ENCODE results near the gene PTCD1.

PTCD1 gene

GRCh38 chr7:99438573-99439480, at the start of gene PTCD1, which contains the start of gene CPSF4:
Gene PTCD1 (minus strand): TSS chr7:99438798. CDS start chr7:99435242, 3,556 bp downstream.
Gene CPSF4 (plus strand): TSS chr7:99438943. CDS start chr7:99439083, 140 bp downstream.
- H3K4me3 ChIP-seq (ENCODE audit: low read depth, low read length), result peak within 1 kb of the TSS; percentile 100
- no peak for TF ChIP-seq CTCF (IDR thresholded peaks at IDR 0.05; ENCODE audit: borderline replicate concordance, insufficient read depth, low read depth, low read length)

- no peak overlapping the region for H3K4me3 ChIP-seq (ENCODE audit: low read depth, low read length)
- TF ChIP-seq CTCF (IDR thresholded peaks at IDR 0.05; ENCODE audit: borderline replicate concordance, insufficient read depth, low read depth, low read length), result no peak
These were observed 46.5 kb upstream of the PTCD1 start for GRCh38 chr7:99485094-99485493.

GRCh38 chr7:99478464-99479440, 40.2 kb upstream of the PTCD1 start:
- H3K4me3 ChIP-seq (ENCODE audit: low read depth, low read length), result no peak overlapping the region

GRCh38 chr7:99476107-99476506, 37.5 kb upstream of the PTCD1 start:
- no peak overlapping the region for H3K4me3 ChIP-seq (ENCODE audit: low read depth, low read length)
- TF ChIP-seq CTCF (IDR thresholded peaks at IDR 0.05; ENCODE audit: borderline replicate concordance, insufficient read depth, low read depth, low read length), result no peak

More at GRCh38 chr7:99478464-99479440, 40.2 kb upstream of the PTCD1 start:
- TF ChIP-seq CTCF (IDR thresholded peaks at IDR 0.05; ENCODE audit: borderline replicate concordance, insufficient read depth, low read depth, low read length), result no peak

- TF ChIP-seq CTCF (IDR thresholded peaks at IDR 0.05; ENCODE audit: borderline replicate concordance, insufficient read depth, low read depth, low read length), result no peak
- H3K4me3 ChIP-seq (ENCODE audit: low read depth, low read length), result peak overlapping the region; percentile 95
These were observed 34.7 kb upstream of the PTCD1 start for GRCh38 chr7:99473315-99473596.

- peak within 1 kb of the TSS; percentile 95 for H3K4me3 ChIP-seq (ENCODE audit: low read depth, low read length)
- no peak for TF ChIP-seq CTCF (IDR thresholded peaks at IDR 0.05; ENCODE audit: borderline replicate concordance, insufficient read depth, low read depth, low read length)
These were observed 34.1 kb upstream of the PTCD1 start, which contains the start of gene ZNF789 for GRCh38 chr7:99472561-99473314. Gene ZNF789 (plus strand): TSS chr7:99472890. CDS start chr7:99476457, 3,567 bp downstream.
